GM23338 (cell line): ENCODE measurements around the gene PHC1. TPM values are rescaled to one million over a fixed set of nuclear protein-coding genes. Genes with fewer than 3 reads are reported as not detected.

Source experiments
- ATAC-seq: fragments of 200-7000 bp; cut with Tn5 transposase; 3 replicates; pipeline ENCODE4 v1.9.1; 2020
- DNase-seq: peaks from one replicate; pipeline ENCODE4 v3.0.0-alpha.2; 2015; ENCODE audit warnings: low spot score
- H2AFZ ChIP-seq: fragments of 200-600 bp; sonication (generic); 2 replicates; pipeline ENCODE4 v1.8.0; 2016; ENCODE audit warnings: antibody characterized with exemption, mild to moderate bottlenecking, moderate library complexity
- H3F3A ChIP-seq: fragments of 200-600 bp; sonication (generic); replicated peaks from 2 replicates; pipeline ENCODE4 v1.8.0; 2017; ENCODE audit warnings: antibody characterized with exemption, mixed run types, low read depth
- H3K27ac ChIP-seq: fragments of 200-600 bp; sonication (generic); 2 replicates; pipeline ENCODE4 v1.6.1; 2016; ENCODE audit warnings: low read depth
- H3K27me3 ChIP-seq: fragments of 200-600 bp; sonication (generic); 2 replicates; pipeline ENCODE4 v1.8.0; 2016; ENCODE audit warnings: mild to moderate bottlenecking, mixed run types, moderate library complexity; ENCODE audit not compliant: insufficient read depth
- H3K36me3 ChIP-seq: fragments of 200-600 bp; sonication (generic); 2 replicates; pipeline ENCODE4 v1.8.0; 2016; ENCODE audit warnings: mild to moderate bottlenecking; ENCODE audit not compliant: insufficient read depth
- H3K4me1 ChIP-seq: fragments of 200-600 bp; sonication (generic); 2 replicates; pipeline ENCODE4 v1.8.0; 2016; ENCODE audit warnings: mild to moderate bottlenecking, moderate library complexity; ENCODE audit not compliant: insufficient read depth
- H3K4me2 ChIP-seq: fragments of 200-600 bp; sonication (generic); 2 replicates; pipeline ENCODE4 v1.7.1; 2017; ENCODE audit warnings: mixed run types
- H3K4me3 ChIP-seq: fragments of 200-600 bp; sonication (generic); 2 replicates; pipeline ENCODE4 v1.6.1; 2016; ENCODE audit warnings: mixed run types
- H3K79me2 ChIP-seq: fragments of 200-600 bp; sonication (generic); replicated peaks from 2 replicates; pipeline ENCODE4 v1.8.0; 2017; ENCODE audit warnings: mild to moderate bottlenecking; ENCODE audit not compliant: insufficient read depth
- H3K9me2 ChIP-seq: fragments of 200-600 bp; sonication (generic); 2 replicates; pipeline ENCODE4 v1.8.0; 2017; ENCODE audit not compliant: insufficient read depth
- H4K20me1 ChIP-seq: fragments of 200-600 bp; sonication (generic); replicated peaks from 2 replicates; pipeline ENCODE4 v1.8.0; 2017; ENCODE audit warnings: mild to moderate bottlenecking; ENCODE audit not compliant: insufficient read depth
- H3K27ac Mint-ChIP-seq: 2 replicates; pipeline ENCODE4 v1.8.0; 2020; ENCODE audit warnings: inconsistent platforms, mild to moderate bottlenecking, moderate library complexity, mixed read lengths
- H3K27me3 Mint-ChIP-seq: 3 replicates; pipeline ENCODE4 v1.8.0; 2022; ENCODE audit warnings: low read depth, mild to moderate bottlenecking, moderate library complexity, mixed read lengths, inconsistent platforms; ENCODE audit not compliant: insufficient read depth, poor library complexity
- H3K36me3 Mint-ChIP-seq: 3 replicates; pipeline ENCODE4 v1.8.0; 2021; ENCODE audit warnings: low read depth, mild to moderate bottlenecking, inconsistent platforms, moderate library complexity, mixed read lengths
- H3K4me1 Mint-ChIP-seq: 3 replicates; pipeline ENCODE4 v1.8.0; 2020; ENCODE audit warnings: mild to moderate bottlenecking, inconsistent platforms, mixed read lengths
- H3K4me3 Mint-ChIP-seq: 3 replicates; pipeline ENCODE4 v1.8.0; 2021; ENCODE audit warnings: moderate library complexity, mild to moderate bottlenecking, inconsistent platforms, mixed read lengths
- H3K9me3 Mint-ChIP-seq: 3 replicates; pipeline ENCODE4 v1.8.0; 2020; ENCODE audit warnings: moderate library complexity, mild to moderate bottlenecking, inconsistent platforms, mixed read lengths
- CREB1 ChIP-seq: fragments of 250-450 bp; sonication (Bioruptor Pico); IDR thresholded peaks from 2 replicates; pipeline ENCODE4 v1.5.0; 2020; ENCODE audit warnings: low read depth, mild to moderate bottlenecking, moderate library complexity
- POLR2AphosphoS5 ChIP-seq: IDR thresholded peaks from 2 replicates; pipeline ENCODE4 v1.6.1; 2016; ENCODE audit warnings: antibody characterized with exemption, low read depth
- ZNF331 ChIP-seq: fragments of 250-450 bp; sonication (Bioruptor Pico); IDR thresholded peaks from 2 replicates; pipeline ENCODE4 v1.5.0; 2020; ENCODE audit warnings: low read depth, mild to moderate bottlenecking, moderate library complexity
- polyA plus RNA-seq: library from polyadenylated mRNA; unstranded; fragments of >200 nt; fragmentation: Nextera tagmentation; extraction: Ambion mirVana; gene quantifications from 2 replicates; pipeline ENCODE4 v1.2.1, GENCODE V29; 2016
- total RNA-seq: library from RNA; depleted of rRNA; stranded (reverse); fragments of >200 nt; shearing (Covaris generic); gene quantifications from 2 replicates; pipeline ENCODE4 v1.2.3, GENCODE V29; 2014
- TF ChIP-seq, protein P1 (sequence below): fragments of 250-450 bp; sonication (Bioruptor Pico); IDR thresholded peaks from 2 replicates; pipeline ENCODE4 v1.5.0; 2020; ENCODE audit warnings: mild to moderate bottlenecking, moderate library complexity
- TF ChIP-seq, protein P2 (sequence below), 2 experiments: fragments of 200-600 bp in 1 of 2; sonication (generic) in 1 of 2; conservative IDR thresholded peaks; 2 replicates each; pipeline versions ENCODE4 v1.5.1 to v1.6.1; 2016 to 2017; ENCODE audit warnings: antibody characterized with exemption in 2 of 2, low read depth in 2 of 2, mild to moderate bottlenecking in 2 of 2, moderate library complexity in 1 of 2

Gene PHC1
- total and polyA plus RNA-seq, 2 experiments from 2014 or later, result 303 to 1,069 TPM

DNA sequence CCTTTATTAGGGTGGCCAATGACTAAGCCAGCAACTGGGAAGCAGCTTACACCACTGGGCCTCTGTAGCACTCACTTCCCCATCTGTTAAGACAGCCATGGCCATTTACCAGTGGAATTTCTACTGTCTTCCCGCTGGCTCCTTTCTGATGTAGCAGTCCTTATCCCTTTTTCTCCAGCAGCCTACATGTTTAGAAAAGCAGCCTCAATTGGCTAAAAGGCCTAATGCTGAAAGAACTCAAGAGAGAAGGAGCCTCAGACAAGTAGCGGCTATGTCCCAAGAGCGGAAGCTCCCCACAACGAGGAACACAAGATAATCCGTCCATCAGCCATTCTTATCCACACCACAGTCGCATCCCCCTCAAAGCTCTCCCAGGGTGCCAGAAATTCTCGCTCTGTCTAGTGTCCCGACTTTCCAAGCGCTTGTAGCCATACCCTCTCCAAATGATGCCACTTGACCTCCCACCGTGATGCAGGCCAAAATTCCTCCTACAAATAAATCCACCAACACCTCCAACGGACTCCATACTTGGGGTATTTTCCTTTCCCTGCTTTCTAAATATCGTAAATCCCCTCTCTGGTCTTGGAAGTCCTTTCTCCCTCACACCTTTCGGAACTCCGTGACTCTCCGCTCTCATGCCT is 34.5 kb downstream of the PHC1 start:
- Mint-ChIP-seq H3K27ac (peak overlapping the region; percentile 85), H3K4me3 (peak overlapping the region; percentile 91), H3K9me3 (peaks cover 24% of the 10 kb centered on the region), H3K27me3 (peaks cover 3% of the 10 kb centered on the region), H3K4me1 (peaks cover 12% of the 10 kb centered on the region), H3K36me3 (peaks cover 47% of the 10 kb centered on the region)
- peaks cover 29% of the 10 kb centered on the region for H3F3A ChIP-seq
- peak overlapping the region; percentile 86 for H3K4me3 ChIP-seq
- H3K27ac ChIP-seq, result peak overlapping the region; percentile 97
- H3K36me3 ChIP-seq, result peaks cover 31% of the 10 kb centered on the region; the same call in 1 of the 2 replicates
- DNase-seq (peak; percentile 33), ATAC-seq (peak; percentile 8)
- H3K9me2 ChIP-seq, result no peaks in the 10 kb centered on the region
- peaks cover 43% of the 10 kb centered on the region for H3K79me2 ChIP-seq
- no peaks in the 10 kb centered on the region for H3K27me3 ChIP-seq
- peak overlapping the region; percentile 95 for H3K4me2 ChIP-seq
- peak overlapping the region; percentile 53; the same call in 1 of the 2 replicates for H2AFZ ChIP-seq
- H3K4me1 ChIP-seq, result peaks cover 12% of the 10 kb centered on the region; the same call in 1 of the 2 replicates
- TF ChIP-seq POLR2AphosphoS5, result no peak
- TF ChIP-seq, protein P1, sequence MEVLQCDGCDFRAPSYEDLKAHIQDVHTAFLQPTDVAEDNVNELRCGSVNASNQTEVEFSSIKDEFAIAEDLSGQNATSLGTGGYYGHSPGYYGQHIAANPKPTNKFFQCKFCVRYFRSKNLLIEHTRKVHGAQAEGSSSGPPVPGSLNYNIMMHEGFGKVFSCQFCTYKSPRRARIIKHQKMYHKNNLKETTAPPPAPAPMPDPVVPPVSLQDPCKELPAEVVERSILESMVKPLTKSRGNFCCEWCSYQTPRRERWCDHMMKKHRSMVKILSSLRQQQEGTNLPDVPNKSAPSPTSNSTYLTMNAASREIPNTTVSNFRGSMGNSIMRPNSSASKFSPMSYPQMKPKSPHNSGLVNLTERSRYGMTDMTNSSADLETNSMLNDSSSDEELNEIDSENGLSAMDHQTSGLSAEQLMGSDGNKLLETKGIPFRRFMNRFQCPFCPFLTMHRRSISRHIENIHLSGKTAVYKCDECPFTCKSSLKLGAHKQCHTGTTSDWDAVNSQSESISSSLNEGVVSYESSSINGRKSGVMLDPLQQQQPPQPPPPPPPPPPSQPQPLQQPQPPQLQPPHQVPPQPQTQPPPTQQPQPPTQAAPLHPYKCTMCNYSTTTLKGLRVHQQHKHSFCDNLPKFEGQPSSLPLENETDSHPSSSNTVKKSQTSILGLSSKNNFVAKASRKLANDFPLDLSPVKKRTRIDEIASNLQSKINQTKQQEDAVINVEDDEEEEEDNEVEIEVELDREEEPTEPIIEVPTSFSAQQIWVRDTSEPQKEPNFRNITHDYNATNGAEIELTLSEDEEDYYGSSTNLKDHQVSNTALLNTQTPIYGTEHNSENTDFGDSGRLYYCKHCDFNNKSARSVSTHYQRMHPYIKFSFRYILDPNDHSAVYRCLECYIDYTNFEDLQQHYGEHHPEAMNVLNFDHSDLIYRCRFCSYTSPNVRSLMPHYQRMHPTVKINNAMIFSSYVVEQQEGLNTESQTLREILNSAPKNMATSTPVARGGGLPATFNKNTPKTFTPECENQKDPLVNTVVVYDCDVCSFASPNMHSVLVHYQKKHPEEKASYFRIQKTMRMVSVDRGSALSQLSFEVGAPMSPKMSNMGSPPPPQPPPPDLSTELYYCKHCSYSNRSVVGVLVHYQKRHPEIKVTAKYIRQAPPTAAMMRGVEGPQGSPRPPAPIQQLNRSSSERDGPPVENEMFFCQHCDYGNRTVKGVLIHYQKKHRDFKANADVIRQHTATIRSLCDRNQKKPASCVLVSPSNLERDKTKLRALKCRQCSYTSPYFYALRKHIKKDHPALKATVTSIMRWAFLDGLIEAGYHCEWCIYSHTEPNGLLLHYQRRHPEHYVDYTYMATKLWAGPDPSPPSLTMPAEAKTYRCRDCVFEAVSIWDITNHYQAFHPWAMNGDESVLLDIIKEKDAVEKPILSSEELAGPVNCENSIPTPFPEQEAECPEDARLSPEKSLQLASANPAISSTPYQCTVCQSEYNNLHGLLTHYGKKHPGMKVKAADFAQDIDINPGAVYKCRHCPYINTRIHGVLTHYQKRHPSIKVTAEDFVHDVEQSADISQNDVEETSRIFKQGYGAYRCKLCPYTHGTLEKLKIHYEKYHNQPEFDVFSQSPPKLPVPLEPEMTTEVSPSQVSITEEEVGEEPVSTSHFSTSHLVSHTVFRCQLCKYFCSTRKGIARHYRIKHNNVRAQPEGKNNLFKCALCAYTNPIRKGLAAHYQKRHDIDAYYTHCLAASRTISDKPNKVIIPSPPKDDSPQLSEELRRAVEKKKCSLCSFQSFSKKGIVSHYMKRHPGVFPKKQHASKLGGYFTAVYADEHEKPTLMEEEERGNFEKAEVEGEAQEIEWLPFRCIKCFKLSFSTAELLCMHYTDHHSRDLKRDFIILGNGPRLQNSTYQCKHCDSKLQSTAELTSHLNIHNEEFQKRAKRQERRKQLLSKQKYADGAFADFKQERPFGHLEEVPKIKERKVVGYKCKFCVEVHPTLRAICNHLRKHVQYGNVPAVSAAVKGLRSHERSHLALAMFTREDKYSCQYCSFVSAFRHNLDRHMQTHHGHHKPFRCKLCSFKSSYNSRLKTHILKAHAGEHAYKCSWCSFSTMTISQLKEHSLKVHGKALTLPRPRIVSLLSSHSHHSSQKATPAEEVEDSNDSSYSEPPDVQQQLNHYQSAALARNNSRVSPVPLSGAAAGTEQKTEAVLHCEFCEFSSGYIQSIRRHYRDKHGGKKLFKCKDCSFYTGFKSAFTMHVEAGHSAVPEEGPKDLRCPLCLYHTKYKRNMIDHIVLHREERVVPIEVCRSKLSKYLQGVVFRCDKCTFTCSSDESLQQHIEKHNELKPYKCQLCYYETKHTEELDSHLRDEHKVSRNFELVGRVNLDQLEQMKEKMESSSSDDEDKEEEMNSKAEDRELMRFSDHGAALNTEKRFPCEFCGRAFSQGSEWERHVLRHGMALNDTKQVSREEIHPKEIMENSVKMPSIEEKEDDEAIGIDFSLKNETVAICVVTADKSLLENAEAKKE (CRISPR knock-in tag), result no peak
- TF ChIP-seq, protein P2, sequence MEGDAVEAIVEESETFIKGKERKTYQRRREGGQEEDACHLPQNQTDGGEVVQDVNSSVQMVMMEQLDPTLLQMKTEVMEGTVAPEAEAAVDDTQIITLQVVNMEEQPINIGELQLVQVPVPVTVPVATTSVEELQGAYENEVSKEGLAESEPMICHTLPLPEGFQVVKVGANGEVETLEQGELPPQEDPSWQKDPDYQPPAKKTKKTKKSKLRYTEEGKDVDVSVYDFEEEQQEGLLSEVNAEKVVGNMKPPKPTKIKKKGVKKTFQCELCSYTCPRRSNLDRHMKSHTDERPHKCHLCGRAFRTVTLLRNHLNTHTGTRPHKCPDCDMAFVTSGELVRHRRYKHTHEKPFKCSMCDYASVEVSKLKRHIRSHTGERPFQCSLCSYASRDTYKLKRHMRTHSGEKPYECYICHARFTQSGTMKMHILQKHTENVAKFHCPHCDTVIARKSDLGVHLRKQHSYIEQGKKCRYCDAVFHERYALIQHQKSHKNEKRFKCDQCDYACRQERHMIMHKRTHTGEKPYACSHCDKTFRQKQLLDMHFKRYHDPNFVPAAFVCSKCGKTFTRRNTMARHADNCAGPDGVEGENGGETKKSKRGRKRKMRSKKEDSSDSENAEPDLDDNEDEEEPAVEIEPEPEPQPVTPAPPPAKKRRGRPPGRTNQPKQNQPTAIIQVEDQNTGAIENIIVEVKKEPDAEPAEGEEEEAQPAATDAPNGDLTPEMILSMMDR (conservative IDR thresholded peaks at IDR 0.05; ENCODE audit: low read depth in 2 of 2), result no peak
- TF ChIP-seq CREB1, result no peak
- no peak for TF ChIP-seq ZNF331 (CRISPR knock-in tag)
- peaks cover 31% of the 10 kb centered on the region for H4K20me1 ChIP-seq
